ENCODE measurements around the gene NUMA1. TPM values are rescaled to one million over a fixed set of nuclear protein-coding genes. Genes with fewer than 3 reads are reported as not detected.

The NUMA1 gene
- total RNA-seq, 1 donor from 2014 or later, result 247 TPM

GRCh38 chr11:71977743-71978418 lies 102.5 kb downstream of the NUMA1 start:
- peak; percentile 78 for TF ChIP-seq CTCF (IDR thresholded peaks at IDR 0.05)
- H3K4me1 Mint-ChIP-seq (ENCODE audit: unreplicated experiment), result no peaks in the 10 kb centered on the region
- no peak overlapping the region for H3K4me3 Mint-ChIP-seq (ENCODE audit: unreplicated experiment)
- H3K27ac Mint-ChIP-seq (ENCODE audit: unreplicated experiment), result no peak overlapping the region
- H3K27me3 Mint-ChIP-seq (ENCODE audit: unreplicated experiment), result no peaks in the 10 kb centered on the region
- peaks cover 15% of the 10 kb centered on the region for H3K36me3 Mint-ChIP-seq (ENCODE audit: unreplicated experiment)
- no peaks in the 10 kb centered on the region for H3K9me3 Mint-ChIP-seq (ENCODE audit: unreplicated experiment)
- no peak for DNase-seq (ENCODE audit: extremely low spot score, unreplicated experiment)

- Mint-ChIP-seq H3K9me3 (ENCODE audit: unreplicated experiment) (no peaks in the 10 kb centered on the region), H3K4me3 (ENCODE audit: unreplicated experiment) (no peak overlapping the region), H3K36me3 (ENCODE audit: unreplicated experiment) (peaks cover 12% of the 10 kb centered on the region), H3K27me3 (ENCODE audit: unreplicated experiment) (no peaks in the 10 kb centered on the region), H3K27ac (ENCODE audit: unreplicated experiment) (no peak overlapping the region), H3K4me1 (ENCODE audit: unreplicated experiment) (no peaks in the 10 kb centered on the region)
- TF ChIP-seq CTCF (IDR thresholded peaks at IDR 0.05), result no peak
- no peak for DNase-seq (ENCODE audit: extremely low spot score, unreplicated experiment)
Observed at GRCh38 chr11:71977090-71977489, 103.3 kb downstream of the NUMA1 start.

DNA sequence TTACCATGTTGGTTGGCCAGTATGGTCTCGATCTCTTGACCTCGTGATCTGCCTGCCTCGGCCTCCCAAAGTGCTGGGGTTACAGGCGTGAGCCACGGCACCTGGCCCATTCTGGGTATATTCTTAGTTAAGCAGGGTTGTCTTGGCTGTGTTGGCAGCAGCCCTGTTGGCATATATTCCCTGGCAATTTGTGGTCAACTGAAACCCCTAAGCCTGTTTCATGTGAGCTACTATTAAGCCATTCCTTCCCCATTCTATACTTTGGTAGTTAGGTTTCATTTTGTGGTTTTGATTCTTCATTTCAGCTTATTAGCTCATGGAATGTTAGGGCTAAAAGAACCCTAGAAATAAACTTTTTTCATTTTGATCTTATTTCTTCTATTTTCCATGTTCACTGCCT lies 103.8 kb downstream of the NUMA1 start:
- Mint-ChIP-seq H3K27ac (ENCODE audit: unreplicated experiment) (no peak overlapping the region), H3K27me3 (ENCODE audit: unreplicated experiment) (no peaks in the 10 kb centered on the region), H3K4me3 (ENCODE audit: unreplicated experiment) (no peak overlapping the region), H3K9me3 (ENCODE audit: unreplicated experiment) (no peaks in the 10 kb centered on the region), H3K4me1 (ENCODE audit: unreplicated experiment) (no peaks in the 10 kb centered on the region), H3K36me3 (ENCODE audit: unreplicated experiment) (peaks cover 17% of the 10 kb centered on the region)
- DNase-seq (ENCODE audit: extremely low spot score, unreplicated experiment), result no peak
- TF ChIP-seq CTCF (IDR thresholded peaks at IDR 0.05), result no peak

GRCh38 chr11:71971680-71972079 lies 108.7 kb downstream of the NUMA1 start:
- DNase-seq (ENCODE audit: extremely low spot score, unreplicated experiment), result no peak
- no peak overlapping the region for H3K27ac Mint-ChIP-seq (ENCODE audit: unreplicated experiment)
- no peaks in the 10 kb centered on the region for H3K4me1 Mint-ChIP-seq (ENCODE audit: unreplicated experiment)
- no peak overlapping the region for H3K4me3 Mint-ChIP-seq (ENCODE audit: unreplicated experiment)
- no peaks in the 10 kb centered on the region for H3K9me3 Mint-ChIP-seq (ENCODE audit: unreplicated experiment)
- H3K27me3 Mint-ChIP-seq (ENCODE audit: unreplicated experiment), result no peaks in the 10 kb centered on the region
- no peak for TF ChIP-seq CTCF (IDR thresholded peaks at IDR 0.05)
- peaks cover 22% of the 10 kb centered on the region for H3K36me3 Mint-ChIP-seq (ENCODE audit: unreplicated experiment)

DNA sequence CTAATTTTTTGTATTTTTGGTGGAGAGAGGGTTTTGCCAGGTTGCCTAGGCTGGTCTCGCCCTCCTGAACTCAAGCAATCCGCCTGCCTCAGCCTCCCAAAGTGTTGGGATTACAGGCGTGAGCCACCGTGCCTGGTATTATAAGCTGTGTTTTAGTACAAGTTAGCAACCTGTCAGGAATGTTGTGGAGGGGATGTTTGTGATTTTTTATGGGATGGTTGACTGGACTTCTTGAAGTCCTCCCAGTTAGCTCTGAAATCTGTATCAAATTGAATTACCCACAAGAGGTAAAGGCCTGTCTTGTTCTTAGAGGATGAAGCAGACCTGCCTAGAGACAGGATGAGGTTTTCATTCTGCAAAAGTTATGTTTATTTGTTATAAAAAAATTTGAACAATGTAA lies 115.7 kb downstream of the NUMA1 start:
- H3K27ac Mint-ChIP-seq (ENCODE audit: unreplicated experiment), result no peak overlapping the region
- H3K9me3 Mint-ChIP-seq (ENCODE audit: unreplicated experiment), result no peaks in the 10 kb centered on the region
- no peak for TF ChIP-seq CTCF (IDR thresholded peaks at IDR 0.05)
- H3K4me3 Mint-ChIP-seq (ENCODE audit: unreplicated experiment), result no peak overlapping the region
- no peaks in the 10 kb centered on the region for H3K27me3 Mint-ChIP-seq (ENCODE audit: unreplicated experiment)
- H3K36me3 Mint-ChIP-seq (ENCODE audit: unreplicated experiment), result peaks cover 21% of the 10 kb centered on the region
- peaks cover 14% of the 10 kb centered on the region for H3K4me1 Mint-ChIP-seq (ENCODE audit: unreplicated experiment)
- no peak for DNase-seq (ENCODE audit: extremely low spot score, unreplicated experiment)
